Calu3 (cell line): ENCODE results near the gene AIRE. TPM values are rescaled to one million over a fixed set of nuclear protein-coding genes. Genes with fewer than 3 reads are reported as not detected.

Source experiments
- BruUV-seq: library from RNA; stranded (reverse); fragments of 400-500 nt; replicated peaks from 2 replicates; lab custom pipeline; 2021; lab: Mats Ljungman, UMichigan
- CTCF ChIA-PET: fragments of 300-600 bp; sonication (Branson Sonifier 250); formaldehyde crosslinking; loops from one replicate; lab custom pipeline; 2022; ENCODE audit warnings: antibody characterized with exemption; lab: Charles Lee
- DNase-seq: peaks from one replicate; pipeline ENCODE4 v3.0.0; 2022
- H3K27ac Mint-ChIP-seq: one replicate; pipeline ENCODE4 v1.8.0; 2022; ENCODE audit warnings: mixed read lengths; ENCODE audit not compliant: unreplicated experiment
- H3K27me3 Mint-ChIP-seq: one replicate; pipeline ENCODE4 v1.8.0; 2022; ENCODE audit warnings: mixed read lengths; ENCODE audit not compliant: unreplicated experiment
- H3K36me3 Mint-ChIP-seq: one replicate; pipeline ENCODE4 v1.8.0; 2022; ENCODE audit warnings: mild to moderate bottlenecking, moderate library complexity, mixed read lengths; ENCODE audit not compliant: insufficient read depth, unreplicated experiment
- H3K4me1 Mint-ChIP-seq: one replicate; pipeline ENCODE4 v1.8.0; 2022; ENCODE audit warnings: mild to moderate bottlenecking, low read depth, mixed read lengths; ENCODE audit not compliant: unreplicated experiment
- H3K4me3 Mint-ChIP-seq: one replicate; pipeline ENCODE4 v1.8.0; 2022; ENCODE audit warnings: mild to moderate bottlenecking, low read depth, moderate library complexity, mixed read lengths; ENCODE audit not compliant: unreplicated experiment
- H3K9me3 Mint-ChIP-seq: one replicate; pipeline ENCODE4 v1.8.0; 2022; ENCODE audit warnings: low read depth, mixed read lengths; ENCODE audit not compliant: unreplicated experiment
- intact Hi-C: fragments of 100-400 bp; cut with micrococcal nuclease; formaldehyde crosslinking; loops from one replicate; pipeline ENCODE4 v1.10.0; 2022; ENCODE audit not compliant: unreplicated experiment
- total RNA-seq: library from RNA; stranded (reverse); gene quantifications from 2 replicates; pipeline ENCODE4 v1.2.3, GENCODE V29; 2022
- TF ChIP-seq, protein P1 (sequence below): fragments of 200-600 bp; IDR thresholded peaks from one replicate; pipeline ENCODE4 v1.8.0; 2022; ENCODE audit warnings: antibody characterized with exemption; ENCODE audit not compliant: unreplicated experiment

AIRE gene
- total RNA-seq, 1 experiment from 2014 or later: not detected

DNA sequence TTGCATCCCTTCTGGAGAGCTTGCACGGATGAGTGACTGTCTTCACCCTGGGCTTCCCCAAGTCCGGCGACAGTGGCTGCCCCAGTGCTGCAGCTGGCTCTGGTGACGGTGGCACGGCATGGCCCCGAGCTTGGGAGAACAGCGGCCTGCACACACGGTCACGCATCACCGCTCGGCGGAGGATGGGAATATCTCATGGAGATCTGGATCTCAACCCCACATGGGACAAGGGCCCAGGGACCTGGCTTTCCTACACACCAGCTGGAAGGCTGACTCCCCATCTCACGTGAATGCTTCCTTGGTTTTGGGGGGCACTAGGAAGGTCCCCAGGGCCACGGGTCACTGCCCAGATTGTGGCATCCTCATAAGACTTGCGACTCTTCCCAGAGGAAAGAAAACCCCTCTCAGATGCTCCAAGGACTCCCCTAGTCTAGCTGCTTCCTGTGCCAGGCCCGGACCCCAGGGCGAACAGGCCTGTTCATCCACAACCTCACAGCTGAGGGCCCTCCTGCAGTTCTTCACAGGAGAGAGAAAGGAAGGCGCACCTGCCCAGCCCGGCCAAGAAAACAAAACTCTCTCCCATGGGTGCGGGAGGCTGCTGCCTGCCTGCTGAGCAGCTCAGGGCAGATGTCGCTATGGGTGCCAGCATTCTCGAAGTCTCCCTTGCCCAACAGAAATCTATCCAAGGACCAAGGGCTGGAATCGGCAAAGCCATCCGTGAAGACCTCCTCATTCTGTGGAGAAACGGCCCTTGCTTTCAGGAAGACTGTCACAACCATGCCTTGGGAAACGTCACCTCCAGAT lies 43.6 kb downstream of the AIRE start:
- intact Hi-C loops: no loop called here
- CTCF ChIA-PET: no interaction called here
- Mint-ChIP-seq H3K4me3 (no peak overlapping the region), H3K36me3 (peaks cover 22% of the 10 kb centered on the region), H3K4me1 (no peaks in the 10 kb centered on the region), H3K27ac (no peak overlapping the region), H3K9me3 (no peaks in the 10 kb centered on the region), H3K27me3 (no peaks in the 10 kb centered on the region)
- no peak for DNase-seq
- TF ChIP-seq, protein P1, sequence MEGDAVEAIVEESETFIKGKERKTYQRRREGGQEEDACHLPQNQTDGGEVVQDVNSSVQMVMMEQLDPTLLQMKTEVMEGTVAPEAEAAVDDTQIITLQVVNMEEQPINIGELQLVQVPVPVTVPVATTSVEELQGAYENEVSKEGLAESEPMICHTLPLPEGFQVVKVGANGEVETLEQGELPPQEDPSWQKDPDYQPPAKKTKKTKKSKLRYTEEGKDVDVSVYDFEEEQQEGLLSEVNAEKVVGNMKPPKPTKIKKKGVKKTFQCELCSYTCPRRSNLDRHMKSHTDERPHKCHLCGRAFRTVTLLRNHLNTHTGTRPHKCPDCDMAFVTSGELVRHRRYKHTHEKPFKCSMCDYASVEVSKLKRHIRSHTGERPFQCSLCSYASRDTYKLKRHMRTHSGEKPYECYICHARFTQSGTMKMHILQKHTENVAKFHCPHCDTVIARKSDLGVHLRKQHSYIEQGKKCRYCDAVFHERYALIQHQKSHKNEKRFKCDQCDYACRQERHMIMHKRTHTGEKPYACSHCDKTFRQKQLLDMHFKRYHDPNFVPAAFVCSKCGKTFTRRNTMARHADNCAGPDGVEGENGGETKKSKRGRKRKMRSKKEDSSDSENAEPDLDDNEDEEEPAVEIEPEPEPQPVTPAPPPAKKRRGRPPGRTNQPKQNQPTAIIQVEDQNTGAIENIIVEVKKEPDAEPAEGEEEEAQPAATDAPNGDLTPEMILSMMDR: no peak
- BruUV-seq: no TSS peak

DNA sequence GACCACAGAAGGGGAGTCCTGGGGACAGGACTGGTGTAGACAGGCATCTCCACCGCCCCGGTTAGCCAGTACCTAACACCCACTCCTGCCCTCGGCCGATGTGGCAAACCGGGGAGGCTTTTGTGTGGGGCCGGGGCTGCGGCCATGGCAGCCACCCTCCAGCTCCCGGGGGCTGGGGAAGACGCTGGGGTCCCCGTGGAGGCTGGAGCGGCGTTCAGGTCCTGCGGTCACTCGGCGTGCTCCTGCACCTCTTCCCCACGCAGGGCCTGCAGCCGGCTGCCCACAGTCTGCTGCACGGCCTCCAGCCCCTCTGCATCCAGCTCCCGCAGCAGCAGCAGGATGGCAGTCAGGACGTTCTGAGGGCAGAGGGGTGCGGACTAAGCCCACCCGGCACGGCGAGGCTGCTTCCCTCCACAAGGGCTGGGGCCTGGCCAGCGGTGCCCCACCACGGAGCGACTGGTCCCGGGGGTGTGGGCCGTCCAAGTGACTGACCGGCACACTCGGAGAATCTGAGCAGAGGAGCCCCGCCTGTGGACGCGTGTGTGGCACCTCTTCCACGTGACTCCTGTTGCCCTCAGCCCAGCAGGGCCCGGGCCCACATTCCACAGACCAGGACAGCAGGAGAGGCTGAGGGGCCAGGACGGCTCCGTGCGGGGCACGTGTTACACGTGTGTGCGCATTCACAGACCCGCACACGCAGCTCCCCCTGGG lies 44.5 kb downstream of the AIRE start:
- no peaks in the 10 kb centered on the region for H3K9me3 Mint-ChIP-seq
- no peak for DNase-seq
- H3K36me3 Mint-ChIP-seq: peaks cover 22% of the 10 kb centered on the region
- no peaks in the 10 kb centered on the region for H3K27me3 Mint-ChIP-seq
- no peak overlapping the region for H3K27ac Mint-ChIP-seq
- no TSS peak for BruUV-seq
- H3K4me3 Mint-ChIP-seq: no peak overlapping the region
- intact Hi-C loops: no loop called here
- TF ChIP-seq, protein P1: no peak
- CTCF ChIA-PET: no interaction called here
- no peaks in the 10 kb centered on the region for H3K4me1 Mint-ChIP-seq

DNA sequence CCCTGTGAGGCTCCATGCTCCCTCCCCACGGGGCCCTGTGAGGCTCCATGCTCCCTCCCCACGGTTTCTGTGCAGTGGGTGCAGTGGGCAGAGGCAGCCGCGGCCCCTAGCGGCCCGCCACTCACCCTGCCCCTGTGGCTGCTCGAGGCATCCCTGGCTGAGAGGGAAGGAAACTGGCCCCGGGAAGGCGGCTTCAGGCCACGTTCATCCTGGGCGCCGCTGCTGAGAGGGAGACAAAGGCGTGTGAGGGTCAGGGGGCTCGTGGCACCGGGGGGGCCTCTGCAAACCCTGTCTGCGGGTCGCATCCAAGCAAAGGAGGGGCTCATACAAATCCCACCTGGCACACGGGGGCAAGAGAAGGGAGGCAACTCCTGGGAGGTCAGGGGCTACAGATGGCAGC lies 45.0 kb downstream of the AIRE start:
- no peak for DNase-seq
- BruUV-seq: no TSS peak
- Mint-ChIP-seq H3K36me3 (peaks cover 22% of the 10 kb centered on the region), H3K27me3 (no peaks in the 10 kb centered on the region), H3K9me3 (no peaks in the 10 kb centered on the region), H3K4me3 (no peak overlapping the region), H3K27ac (no peak overlapping the region), H3K4me1 (no peaks in the 10 kb centered on the region)
- TF ChIP-seq, protein P1: no peak
- CTCF ChIA-PET: no interaction called here
- intact Hi-C loops: no loop called here

GRCh38 chr21:44331209-44331608 lies 45.5 kb downstream of the AIRE start:
- H3K27me3 Mint-ChIP-seq: no peaks in the 10 kb centered on the region
- intact Hi-C loops: no loop called here
- CTCF ChIA-PET: no interaction called here
- TF ChIP-seq, protein P1: no peak
- H3K36me3 Mint-ChIP-seq: peaks cover 23% of the 10 kb centered on the region
- BruUV-seq: no TSS peak
- no peak for DNase-seq
- H3K27ac Mint-ChIP-seq: no peak overlapping the region
- no peak overlapping the region for H3K4me3 Mint-ChIP-seq
- H3K4me1 Mint-ChIP-seq: no peaks in the 10 kb centered on the region
- H3K9me3 Mint-ChIP-seq: no peaks in the 10 kb centered on the region
